ENCODE data around the gene MGAT5B. TPM values are rescaled to one million over a fixed set of nuclear protein-coding genes. Genes with fewer than 3 reads are reported as not detected.
A peak's percentile ranks its signal among the peaks of the same experiment; 100 is the strongest.
"Not testable (repeated sequence)": the region's sequence is repeated elsewhere in the genome, so short reads cannot be mapped to it uniquely, and the experiment has no call there.

Gene MGAT5B
- total RNA-seq, 1 donor from 2014 or later, result 6.3 TPM

- Histone ChIP-seq H3K27me3 (ENCODE audit: insufficient read depth, low read length) (peaks cover 7% of the 10 kb centered on the region), H3K4me1 (ENCODE audit: insufficient read depth, low read length) (no peaks in the 10 kb centered on the region), H2AFZ (ENCODE audit: low read depth, low read length) (no peak overlapping the region), H3K79me2 (ENCODE audit: insufficient read depth, low read length) (no peaks in the 10 kb centered on the region), H3K9me3 (ENCODE audit: insufficient read depth, low read depth, low read length) (no peaks in the 10 kb centered on the region), H4K20me1 (ENCODE audit: insufficient read depth, low read length) (no peaks in the 10 kb centered on the region), H3K36me3 (ENCODE audit: insufficient read depth, low read length) (no peaks in the 10 kb centered on the region), H3K9ac (ENCODE audit: low read length) (no peak overlapping the region), H3K4me2 (ENCODE audit: low read length) (no peak overlapping the region), H3K4me3 (ENCODE audit: insufficient read depth, low read depth, low read length) (no peak overlapping the region), H3K27ac (ENCODE audit: low read depth, low read length) (no peak overlapping the region)
- DNase-seq (ENCODE audit: low read depth), result peak; percentile 24
- H3K4me3 Mint-ChIP-seq (ENCODE audit: unreplicated experiment), result no peak overlapping the region
- FAIRE-seq, result no peak
- peaks cover 17% of the 10 kb centered on the region for H3K4me1 Mint-ChIP-seq (ENCODE audit: low read depth, unreplicated experiment)
- peaks cover 28% of the 10 kb centered on the region for H3K27me3 Mint-ChIP-seq (ENCODE audit: low read depth, unreplicated experiment)
- TF ChIP-seq EZH2 (IDR thresholded peaks at IDR 0.05; ENCODE audit: insufficient read depth, low read length) (no peak), CTCF (IDR thresholded peaks at IDR 0.05; ENCODE audit: insufficient read depth, low read depth, low read length) (no peak)
- no peak overlapping the region for H3K27ac Mint-ChIP-seq (ENCODE audit: unreplicated experiment)
- no peaks in the 10 kb centered on the region for H3K36me3 Mint-ChIP-seq (ENCODE audit: low read depth, unreplicated experiment)
- no peaks in the 10 kb centered on the region for H3K9me3 Mint-ChIP-seq (ENCODE audit: unreplicated experiment)
Measured at GRCh38 chr17:76845541-76846017, 22.6 kb upstream of the MGAT5B start.

GRCh38 chr17:76847031-76847430, 21.2 kb upstream of the MGAT5B start:
- Mint-ChIP-seq H3K27me3 (ENCODE audit: low read depth, unreplicated experiment) (peaks cover 22% of the 10 kb centered on the region), H3K4me1 (ENCODE audit: low read depth, unreplicated experiment) (peaks cover 5% of the 10 kb centered on the region), H3K4me3 (ENCODE audit: unreplicated experiment) (no peak overlapping the region), H3K9me3 (ENCODE audit: unreplicated experiment) (no peaks in the 10 kb centered on the region), H3K27ac (ENCODE audit: unreplicated experiment) (no peak overlapping the region), H3K36me3 (ENCODE audit: low read depth, unreplicated experiment) (no peaks in the 10 kb centered on the region)
- no peak for DNase-seq (ENCODE audit: low read depth)
- H3K79me2 ChIP-seq (ENCODE audit: insufficient read depth, low read length), result no peaks in the 10 kb centered on the region
- no peak overlapping the region for H2AFZ ChIP-seq (ENCODE audit: low read depth, low read length)
- H4K20me1 ChIP-seq (ENCODE audit: insufficient read depth, low read length), result no peaks in the 10 kb centered on the region
- TF ChIP-seq EZH2 (IDR thresholded peaks at IDR 0.05; ENCODE audit: insufficient read depth, low read length) (no peak), CTCF (IDR thresholded peaks at IDR 0.05; ENCODE audit: insufficient read depth, low read depth, low read length) (no peak)
- H3K9ac ChIP-seq (ENCODE audit: low read length), result no peak overlapping the region
- H3K36me3 ChIP-seq (ENCODE audit: insufficient read depth, low read length), result no peaks in the 10 kb centered on the region
- H3K4me2 ChIP-seq (ENCODE audit: low read length), result no peak overlapping the region
- H3K4me3 ChIP-seq (ENCODE audit: insufficient read depth, low read depth, low read length), result no peak overlapping the region
- H3K27ac ChIP-seq (ENCODE audit: low read depth, low read length), result no peak overlapping the region
- peaks cover 10% of the 10 kb centered on the region for H3K27me3 ChIP-seq (ENCODE audit: insufficient read depth, low read length)
- FAIRE-seq, result no peak
- H3K4me1 ChIP-seq (ENCODE audit: insufficient read depth, low read length), result no peaks in the 10 kb centered on the region
- H3K9me3 ChIP-seq (ENCODE audit: insufficient read depth, low read depth, low read length), result no peaks in the 10 kb centered on the region

GRCh38 chr17:76848670-76849069, 19.5 kb upstream of the MGAT5B start:
- no peaks in the 10 kb centered on the region for H3K4me1 ChIP-seq (ENCODE audit: insufficient read depth, low read length)
- no peak overlapping the region for H3K27ac ChIP-seq (ENCODE audit: low read depth, low read length)
- H3K27ac Mint-ChIP-seq (ENCODE audit: unreplicated experiment), result no peak overlapping the region
- H3K27me3 Mint-ChIP-seq (ENCODE audit: low read depth, unreplicated experiment), result peaks cover 24% of the 10 kb centered on the region
- peaks cover 5% of the 10 kb centered on the region for H3K4me1 Mint-ChIP-seq (ENCODE audit: low read depth, unreplicated experiment)
- H3K36me3 ChIP-seq (ENCODE audit: insufficient read depth, low read length), result no peaks in the 10 kb centered on the region
- no peak for TF ChIP-seq EZH2 (IDR thresholded peaks at IDR 0.05; ENCODE audit: insufficient read depth, low read length)
- no peak for TF ChIP-seq CTCF (IDR thresholded peaks at IDR 0.05; ENCODE audit: insufficient read depth, low read depth, low read length)
- no peaks in the 10 kb centered on the region for H4K20me1 ChIP-seq (ENCODE audit: insufficient read depth, low read length)
- H3K79me2 ChIP-seq (ENCODE audit: insufficient read depth, low read length), result no peaks in the 10 kb centered on the region
- H3K4me3 Mint-ChIP-seq (ENCODE audit: unreplicated experiment), result no peak overlapping the region
- no peak overlapping the region for H3K4me2 ChIP-seq (ENCODE audit: low read length)
- no peak overlapping the region for H2AFZ ChIP-seq (ENCODE audit: low read depth, low read length)
- H3K9me3 ChIP-seq (ENCODE audit: insufficient read depth, low read depth, low read length), result no peaks in the 10 kb centered on the region
- H3K4me3 ChIP-seq (ENCODE audit: insufficient read depth, low read depth, low read length), result no peak overlapping the region
- no peaks in the 10 kb centered on the region for H3K9me3 Mint-ChIP-seq (ENCODE audit: unreplicated experiment)
- FAIRE-seq, result no peak
- peaks cover 9% of the 10 kb centered on the region for H3K27me3 ChIP-seq (ENCODE audit: insufficient read depth, low read length)
- H3K9ac ChIP-seq (ENCODE audit: low read length), result no peak overlapping the region
- no peaks in the 10 kb centered on the region for H3K36me3 Mint-ChIP-seq (ENCODE audit: low read depth, unreplicated experiment)
- no peak for DNase-seq (ENCODE audit: low read depth)

- H4K20me1 ChIP-seq (ENCODE audit: insufficient read depth, low read length); H3K36me3 Mint-ChIP-seq (ENCODE audit: low read depth, unreplicated experiment); H3K4me3 ChIP-seq (ENCODE audit: insufficient read depth, low read depth, low read length); H3K4me1 Mint-ChIP-seq (ENCODE audit: low read depth, unreplicated experiment); H3K4me3 Mint-ChIP-seq (ENCODE audit: unreplicated experiment); H3K9me3 ChIP-seq (ENCODE audit: insufficient read depth, low read depth, low read length); H3K79me2 ChIP-seq (ENCODE audit: insufficient read depth, low read length); FAIRE-seq; H3K27ac ChIP-seq (ENCODE audit: low read depth, low read length); H3K27ac Mint-ChIP-seq (ENCODE audit: unreplicated experiment); H3K36me3 ChIP-seq (ENCODE audit: insufficient read depth, low read length); DNase-seq (ENCODE audit: low read depth); H3K4me1 ChIP-seq (ENCODE audit: insufficient read depth, low read length); H3K27me3 ChIP-seq (ENCODE audit: insufficient read depth, low read length); H3K9ac ChIP-seq (ENCODE audit: low read length); H3K4me2 ChIP-seq (ENCODE audit: low read length); H3K9me3 Mint-ChIP-seq (ENCODE audit: unreplicated experiment); H2AFZ ChIP-seq (ENCODE audit: low read depth, low read length): not testable (repeated sequence)
- peaks cover 23% of the 10 kb centered on the region for H3K27me3 Mint-ChIP-seq (ENCODE audit: low read depth, unreplicated experiment)
Measured at GRCh38 chr17:76849160-76849559, 19.0 kb upstream of the MGAT5B start.

Data from astrocyte (in vitro differentiated cells and primary cell).